ENCODE measurements around the gene SERTM1.

DNA sequence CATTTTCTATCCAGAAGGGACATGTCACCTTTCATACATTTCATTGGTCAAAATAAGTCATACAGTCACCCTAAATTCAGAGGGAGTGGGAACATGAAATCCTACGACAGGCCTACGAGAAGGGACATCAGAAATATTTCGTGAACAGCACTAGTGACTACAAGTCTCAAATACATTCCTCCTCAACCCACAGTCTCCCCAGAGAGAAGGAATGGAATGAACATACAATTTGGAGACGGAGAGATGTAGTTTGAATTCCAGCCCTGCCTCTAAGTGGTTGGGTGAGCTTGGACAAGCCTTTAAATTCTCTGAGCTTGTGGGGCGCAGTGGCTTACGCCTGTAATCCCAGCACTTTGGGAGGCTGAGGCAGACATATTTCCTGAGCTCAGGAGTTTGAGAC is 9.9 kb downstream of the SERTM1 start:
- TF ChIP-seq CTCF (IDR thresholded peaks at IDR 0.05; ENCODE audit: control extremely low read depth in 1 of 3, insufficient read depth in 1 of 3, low read depth in 1 of 3, low read length in 3 of 3) (no peak), CEBPB (IDR thresholded peaks at IDR 0.05; ENCODE audit: low read depth, low read length) (no peak), MAFK (IDR thresholded peaks at IDR 0.05; ENCODE audit: low read depth, low read length) (no peak), RAD21 (IDR thresholded peaks at IDR 0.05 in 1 of 2, conservative IDR thresholded peaks at IDR 0.05 in 1 of 2; ENCODE audit: low read depth in 2 of 2, low read length in 2 of 2) (no peak), PHF8 (conservative IDR thresholded peaks at IDR 0.05; ENCODE audit: low read depth, low read length) (no peak)
